SK-N-SH treated with all-trans-retinoic acid at 6 μM for 48 hours (cell line): ENCODE data around the gene RPL3.
A peak's percentile ranks its signal among the peaks of the same experiment; 100 is the strongest.

Experiments
- ATAC-seq: fragments of 200-7000 bp; cut with Tn5 transposase; 3 replicates; pipeline ENCODE4 v1.9.1; 2020; ENCODE audit warnings: mild to moderate bottlenecking, moderate library complexity
- ARNTL ChIP-seq: fragments of 450-650 bp; formaldehyde crosslinking; IDR thresholded peaks from 2 replicates; pipeline ENCODE4 v1.5.0; 2020; ENCODE audit warnings: low read depth, mild to moderate bottlenecking, moderate library complexity, borderline replicate concordance
- BACH2 ChIP-seq: fragments of 250-450 bp; sonication (Bioruptor Pico); IDR thresholded peaks from 2 replicates; pipeline ENCODE4 v1.9.0; 2021; ENCODE audit warnings: mild to moderate bottlenecking, borderline replicate concordance
- CREB5 ChIP-seq: fragments of 250-450 bp; sonication (Bioruptor Pico); IDR thresholded peaks from 2 replicates; pipeline ENCODE4 v1.5.1; 2020; ENCODE audit warnings: low read depth, mild to moderate bottlenecking, moderate library complexity
- CSDC2 ChIP-seq: fragments of 250-450 bp; sonication (Bioruptor Pico); IDR thresholded peaks from 2 replicates; pipeline ENCODE4 v1.5.0; 2020; ENCODE audit warnings: mild to moderate bottlenecking, moderate library complexity
- ESRRG ChIP-seq: fragments of 250-450 bp; sonication (Bioruptor Pico); IDR thresholded peaks from 2 replicates; pipeline ENCODE4 v1.6.1; 2021; ENCODE audit warnings: mild to moderate bottlenecking
- GLIS3 ChIP-seq: fragments of 250-450 bp; sonication (Bioruptor Pico); IDR thresholded peaks from 2 replicates; pipeline ENCODE4 v1.5.0; 2020; ENCODE audit warnings: mild to moderate bottlenecking, moderate library complexity
- ISL1 ChIP-seq: fragments of 250-450 bp; sonication (Bioruptor Pico); IDR thresholded peaks from 2 replicates; pipeline ENCODE4 v2.1.2; 2022; ENCODE audit warnings: mild to moderate bottlenecking, moderate library complexity
- OSR1 ChIP-seq: fragments of 250-450 bp; sonication (Bioruptor Pico); IDR thresholded peaks from 2 replicates; pipeline ENCODE4 v1.8.0; 2022; ENCODE audit warnings: moderate library complexity, mild to moderate bottlenecking, inconsistent platforms
- PATZ1 ChIP-seq: fragments of 250-450 bp; sonication (Bioruptor Pico); IDR thresholded peaks from 2 replicates; pipeline ENCODE4 v1.8.0; 2020; ENCODE audit warnings: mild to moderate bottlenecking, moderate library complexity, borderline replicate concordance
- PPARA ChIP-seq: fragments of 250-450 bp; sonication (Bioruptor Pico); IDR thresholded peaks from 2 replicates; pipeline ENCODE4 v1.5.0; 2020; ENCODE audit warnings: mild to moderate bottlenecking, borderline replicate concordance
- RARB ChIP-seq: fragments of 250-450 bp; sonication (Bioruptor Pico); IDR thresholded peaks from 2 replicates; pipeline ENCODE4 v1.8.0; 2021; ENCODE audit warnings: mild to moderate bottlenecking, moderate library complexity
- SNAI2 ChIP-seq: fragments of 250-450 bp; sonication (Bioruptor Pico); IDR thresholded peaks from 2 replicates; pipeline ENCODE4 v1.5.0; 2020; ENCODE audit warnings: mild to moderate bottlenecking, moderate library complexity
- TCF4 ChIP-seq: fragments of 250-450 bp; sonication (Bioruptor Pico); IDR thresholded peaks from 2 replicates; pipeline ENCODE4 v1.8.0; 2021; ENCODE audit warnings: mild to moderate bottlenecking, moderate library complexity, borderline replicate concordance
- TOX ChIP-seq: fragments of 250-450 bp; sonication (Bioruptor Pico); IDR thresholded peaks from 2 replicates; pipeline ENCODE4 v1.8.0; 2021; ENCODE audit warnings: mild to moderate bottlenecking, moderate library complexity, borderline replicate concordance
- TSHZ2 ChIP-seq: fragments of 250-450 bp; sonication (Bioruptor Pico); IDR thresholded peaks from 2 replicates; pipeline ENCODE4 v1.5.0; 2020; ENCODE audit warnings: mild to moderate bottlenecking, moderate library complexity
- ZC3H10 ChIP-seq: fragments of 250-450 bp; sonication (Bioruptor Pico); IDR thresholded peaks from 2 replicates; pipeline ENCODE4 v1.5.1; 2021; ENCODE audit warnings: mild to moderate bottlenecking, moderate library complexity
- ZFP3 ChIP-seq: fragments of 250-450 bp; sonication (Bioruptor Pico); IDR thresholded peaks from 2 replicates; pipeline ENCODE4 v1.5.0; 2020; ENCODE audit warnings: mild to moderate bottlenecking, moderate library complexity
- ZNF565 ChIP-seq: fragments of 450-650 bp; formaldehyde crosslinking; conservative IDR thresholded peaks from 2 replicates; pipeline ENCODE4 v1.5.0; 2020; ENCODE audit warnings: low read depth, mild to moderate bottlenecking, moderate library complexity
- ZNF70 ChIP-seq: fragments of 450-650 bp; formaldehyde crosslinking; IDR thresholded peaks from 2 replicates; pipeline ENCODE4 v1.5.0; 2020; ENCODE audit warnings: mild to moderate bottlenecking, moderate library complexity
- TF ChIP-seq, protein P1 (sequence below): fragments of 250-450 bp; sonication (Bioruptor Pico); IDR thresholded peaks from 2 replicates; pipeline ENCODE4 v1.5.1; 2021; ENCODE audit warnings: mild to moderate bottlenecking, moderate library complexity
- TF ChIP-seq, protein P2 (sequence below): fragments of 250-450 bp; sonication (Bioruptor Pico); IDR thresholded peaks from 2 replicates; pipeline ENCODE4 v1.8.0; 2021; ENCODE audit warnings: low read depth, mild to moderate bottlenecking, moderate library complexity, borderline replicate concordance

Gene RPL3

GRCh38 chr22:39309881-39310714 is 9.3 kb downstream of the RPL3 start:
- no peak for TF ChIP-seq RARB (CRISPR knock-in tag)
- TF ChIP-seq, protein P1, sequence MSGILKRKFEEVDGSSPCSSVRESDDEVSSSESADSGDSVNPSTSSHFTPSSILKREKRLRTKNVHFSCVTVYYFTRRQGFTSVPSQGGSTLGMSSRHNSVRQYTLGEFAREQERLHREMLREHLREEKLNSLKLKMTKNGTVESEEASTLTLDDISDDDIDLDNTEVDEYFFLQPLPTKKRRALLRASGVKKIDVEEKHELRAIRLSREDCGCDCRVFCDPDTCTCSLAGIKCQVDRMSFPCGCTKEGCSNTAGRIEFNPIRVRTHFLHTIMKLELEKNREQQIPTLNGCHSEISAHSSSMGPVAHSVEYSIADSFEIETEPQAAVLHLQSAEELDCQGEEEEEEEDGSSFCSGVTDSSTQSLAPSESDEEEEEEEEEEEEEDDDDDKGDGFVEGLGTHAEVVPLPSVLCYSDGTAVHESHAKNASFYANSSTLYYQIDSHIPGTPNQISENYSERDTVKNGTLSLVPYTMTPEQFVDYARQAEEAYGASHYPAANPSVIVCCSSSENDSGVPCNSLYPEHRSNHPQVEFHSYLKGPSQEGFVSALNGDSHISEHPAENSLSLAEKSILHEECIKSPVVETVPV (CRISPR knock-in tag): no peak
- TF ChIP-seq TOX (CRISPR knock-in tag): no peak
- TF ChIP-seq PATZ1: no peak
- TF ChIP-seq PPARA (CRISPR knock-in tag): no peak
- TF ChIP-seq GLIS3 (CRISPR knock-in tag): no peak
- TF ChIP-seq, protein P2, sequence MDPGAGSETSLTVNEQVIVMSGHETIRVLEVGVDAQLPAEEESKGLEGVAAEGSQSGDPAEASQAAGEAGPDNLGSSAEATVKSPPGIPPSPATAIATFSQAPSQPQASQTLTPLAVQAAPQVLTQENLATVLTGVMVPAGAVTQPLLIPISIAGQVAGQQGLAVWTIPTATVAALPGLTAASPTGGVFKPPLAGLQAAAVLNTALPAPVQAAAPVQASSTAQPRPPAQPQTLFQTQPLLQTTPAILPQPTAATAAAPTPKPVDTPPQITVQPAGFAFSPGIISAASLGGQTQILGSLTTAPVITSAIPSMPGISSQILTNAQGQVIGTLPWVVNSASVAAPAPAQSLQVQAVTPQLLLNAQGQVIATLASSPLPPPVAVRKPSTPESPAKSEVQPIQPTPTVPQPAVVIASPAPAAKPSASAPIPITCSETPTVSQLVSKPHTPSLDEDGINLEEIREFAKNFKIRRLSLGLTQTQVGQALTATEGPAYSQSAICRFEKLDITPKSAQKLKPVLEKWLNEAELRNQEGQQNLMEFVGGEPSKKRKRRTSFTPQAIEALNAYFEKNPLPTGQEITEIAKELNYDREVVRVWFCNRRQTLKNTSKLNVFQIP (CRISPR knock-in tag): no peak
- TF ChIP-seq ESRRG: no peak
- no peak for TF ChIP-seq TCF4 (CRISPR knock-in tag)
- TF ChIP-seq ZNF565 (CRISPR knock-in tag): no peak
- TF ChIP-seq OSR1 (CRISPR knock-in tag): no peak
- no peak for TF ChIP-seq ZNF70 (CRISPR knock-in tag)
- no peak for TF ChIP-seq ZFP3 (CRISPR knock-in tag)
- TF ChIP-seq BACH2 (CRISPR knock-in tag): no peak
- TF ChIP-seq TSHZ2 (CRISPR knock-in tag): no peak
- TF ChIP-seq ZC3H10 (CRISPR knock-in tag): no peak
- no peak for TF ChIP-seq ISL1 (CRISPR knock-in tag)
- TF ChIP-seq, all 23 proteins: peak for 0
- ATAC-seq: peak; percentile 4

GRCh38 chr22:39309364-39309861 is 10.0 kb downstream of the RPL3 start:
- no peak for TF ChIP-seq ISL1 (CRISPR knock-in tag)
- no peak for TF ChIP-seq RARB (CRISPR knock-in tag)
- TF ChIP-seq, protein P1 (CRISPR knock-in tag): no peak
- no peak for TF ChIP-seq ZFP3 (CRISPR knock-in tag)
- TF ChIP-seq CSDC2 (CRISPR knock-in tag): no peak
- no peak for TF ChIP-seq ARNTL (CRISPR knock-in tag)
- no peak for TF ChIP-seq CREB5 (CRISPR knock-in tag)
- TF ChIP-seq ESRRG: no peak
- TF ChIP-seq SNAI2 (CRISPR knock-in tag): no peak
- no peak for TF ChIP-seq BACH2 (CRISPR knock-in tag)
- TF ChIP-seq ZC3H10 (CRISPR knock-in tag): no peak
- TF ChIP-seq OSR1 (CRISPR knock-in tag): no peak
- peak; percentile 8 for ATAC-seq
